SK-N-MC (cell line): Measurements from ENCODE around the gene PLXDC2.

Experiments
- DNase-seq: peaks from one replicate; pipeline ENCODE4 v3.0.0-alpha.2; 2011; ENCODE audit warnings: low read depth, low spot score
- H3K27ac ChIP-seq: fragments of 200-600 bp; sonication (generic); 2 replicates; pipeline ENCODE4 v1.5.1; 2016; ENCODE audit warnings: mixed run types
- H3K36me3 ChIP-seq: fragments of 200-600 bp; sonication (generic); 2 replicates; pipeline ENCODE4 v1.6.1; 2017; ENCODE audit warnings: antibody characterized with exemption, low read length, mixed read lengths; ENCODE audit not compliant: insufficient read depth
- H3K4me3 ChIP-seq: fragments of 200-600 bp; sonication (generic); 2 replicates; pipeline ENCODE4 v1.5.1; 2016
- H3K9ac ChIP-seq: fragments of 200-600 bp; sonication (generic); 2 replicates; pipeline ENCODE4 v1.8.0; 2017; ENCODE audit warnings: mixed run types, mixed read lengths; ENCODE audit not compliant: insufficient read length
- H3K9me3 ChIP-seq: fragments of 200-600 bp; sonication (generic); 2 replicates; pipeline ENCODE4 v1.6.1; 2017; ENCODE audit warnings: low read depth, mild to moderate bottlenecking, antibody characterized with exemption, low read length, moderate library complexity, mixed read lengths
- EZH2 ChIP-seq: fragments of 200-600 bp; sonication (generic); IDR thresholded peaks from one replicate; pipeline ENCODE4 v1.6.1; 2017; ENCODE audit warnings: antibody characterized with exemption
- FOXP2 ChIP-seq: optimal IDR thresholded peaks from 2 replicates; pipeline ENCODE3; 2011; ENCODE audit warnings: mild to moderate bottlenecking, moderate library complexity; ENCODE audit not compliant: insufficient read depth; ENCODE audit errors: extremely low read length, control extremely low read depth
- POLR2AphosphoS5 ChIP-seq: IDR thresholded peaks from 2 replicates; pipeline ENCODE4 v1.6.1; 2012; ENCODE audit warnings: mild to moderate bottlenecking, low read depth, low read length, borderline replicate concordance

PLXDC2 gene

GRCh38 chr10:19892677-19893076 lies 76.4 kb downstream of the PLXDC2 start:
- H3K9me3 ChIP-seq, result no peaks in the 10 kb centered on the region
- TF ChIP-seq EZH2 (no peak), FOXP2 (no peak), POLR2AphosphoS5 (no peak)
- no peak overlapping the region for H3K9ac ChIP-seq
- H3K36me3 ChIP-seq, result no peaks in the 10 kb centered on the region
- no peak overlapping the region for H3K27ac ChIP-seq
- H3K4me3 ChIP-seq, result no peak overlapping the region
- DNase-seq, result no peak

GRCh38 chr10:19895500-19895899 lies 79.3 kb downstream of the PLXDC2 start:
- Histone ChIP-seq H3K27ac (no peak overlapping the region), H3K9ac (no peak overlapping the region), H3K9me3 (no peaks in the 10 kb centered on the region), H3K36me3 (no peaks in the 10 kb centered on the region), H3K4me3 (no peak overlapping the region)
- DNase-seq, result no peak
- TF ChIP-seq POLR2AphosphoS5 (no peak), EZH2 (no peak), FOXP2 (no peak)

GRCh38 chr10:19902456-19902855 lies 86.2 kb downstream of the PLXDC2 start:
- TF ChIP-seq POLR2AphosphoS5, result no peak
- no peak for TF ChIP-seq FOXP2
- no peak for TF ChIP-seq EZH2
- Histone ChIP-seq H3K27ac (no peak overlapping the region), H3K9ac (no peak overlapping the region), H3K9me3 (no peaks in the 10 kb centered on the region), H3K36me3 (no peaks in the 10 kb centered on the region), H3K4me3 (no peak overlapping the region)
- DNase-seq, result no peak

- no peaks in the 10 kb centered on the region for H3K9me3 ChIP-seq
- H3K36me3 ChIP-seq, result no peaks in the 10 kb centered on the region
- TF ChIP-seq FOXP2, result no peak
- TF ChIP-seq EZH2, result no peak
- no peak for TF ChIP-seq POLR2AphosphoS5
- no peak overlapping the region for H3K27ac ChIP-seq
- H3K9ac ChIP-seq, result no peak overlapping the region
- H3K4me3 ChIP-seq, result no peak overlapping the region
- no peak for DNase-seq
These were observed 88.0 kb downstream of the PLXDC2 start for GRCh38 chr10:19904202-19904661.

- no peaks in the 10 kb centered on the region for H3K9me3 ChIP-seq
- no peak overlapping the region for H3K9ac ChIP-seq
- no peak for DNase-seq
- H3K27ac ChIP-seq, result no peak overlapping the region
- no peak overlapping the region for H3K4me3 ChIP-seq
- H3K36me3 ChIP-seq, result no peaks in the 10 kb centered on the region
- TF ChIP-seq POLR2AphosphoS5 (no peak), FOXP2 (no peak), EZH2 (no peak)
These were observed 90.0 kb downstream of the PLXDC2 start for GRCh38 chr10:19906108-19906791.

- DNase-seq, result no peak
- Histone ChIP-seq H3K9me3 (no peaks in the 10 kb centered on the region), H3K36me3 (no peaks in the 10 kb centered on the region), H3K4me3 (no peak overlapping the region), H3K27ac (peak overlapping the region; percentile 25; the same call in 1 of the 2 replicates), H3K9ac (no peak overlapping the region)
- TF ChIP-seq EZH2, result no peak
- TF ChIP-seq FOXP2, result no peak
- TF ChIP-seq POLR2AphosphoS5, result no peak
These were observed 92.9 kb downstream of the PLXDC2 start for GRCh38 chr10:19908991-19909696.

- no peak overlapping the region for H3K4me3 ChIP-seq
- no peaks in the 10 kb centered on the region for H3K9me3 ChIP-seq
- no peak overlapping the region for H3K9ac ChIP-seq
- peak overlapping the region; percentile 70 for H3K27ac ChIP-seq
- no peak for DNase-seq
- TF ChIP-seq EZH2, result no peak
- TF ChIP-seq FOXP2, result no peak
- no peak for TF ChIP-seq POLR2AphosphoS5
- peaks cover 7% of the 10 kb centered on the region; the same call in 1 of the 2 replicates for H3K36me3 ChIP-seq
These were observed 95.7 kb downstream of the PLXDC2 start for GRCh38 chr10:19911886-19912285.

- peaks cover 7% of the 10 kb centered on the region; the same call in 1 of the 2 replicates for H3K36me3 ChIP-seq
- no peaks in the 10 kb centered on the region for H3K9me3 ChIP-seq
- no peak overlapping the region for H3K9ac ChIP-seq
- H3K4me3 ChIP-seq, result no peak overlapping the region
- no peak overlapping the region for H3K27ac ChIP-seq
- no peak for TF ChIP-seq POLR2AphosphoS5
- no peak for TF ChIP-seq EZH2
- TF ChIP-seq FOXP2, result no peak
- DNase-seq, result no peak
These were observed 97.8 kb downstream of the PLXDC2 start for GRCh38 chr10:19913987-19914386.
